HUDEP-2 (cell line): ENCODE results near the gene MFAP5.
A peak's percentile ranks its signal among the peaks of the same experiment; 100 is the strongest.
"Not testable (repeated sequence)": the region's sequence is repeated elsewhere in the genome, so short reads cannot be mapped to it uniquely, and the experiment has no call there.

ENCODE experiments used
- DNase-seq, 76 experiments: peaks; one replicate each; lab custom pipeline; 2025; ENCODE audit not compliant: unreplicated experiment in 76 of 76; lab: John Stamatoyannopoulos, UW

MFAP5 gene

GRCh38 chr12:8635342-8636006, 27.2 kb downstream of the MFAP5 start:
- not testable (repeated sequence) for DNase-seq

- DNase-seq, result no peak
Measured at GRCh38 chr12:8630131-8630530, 32.5 kb downstream of the MFAP5 start.

DNA sequence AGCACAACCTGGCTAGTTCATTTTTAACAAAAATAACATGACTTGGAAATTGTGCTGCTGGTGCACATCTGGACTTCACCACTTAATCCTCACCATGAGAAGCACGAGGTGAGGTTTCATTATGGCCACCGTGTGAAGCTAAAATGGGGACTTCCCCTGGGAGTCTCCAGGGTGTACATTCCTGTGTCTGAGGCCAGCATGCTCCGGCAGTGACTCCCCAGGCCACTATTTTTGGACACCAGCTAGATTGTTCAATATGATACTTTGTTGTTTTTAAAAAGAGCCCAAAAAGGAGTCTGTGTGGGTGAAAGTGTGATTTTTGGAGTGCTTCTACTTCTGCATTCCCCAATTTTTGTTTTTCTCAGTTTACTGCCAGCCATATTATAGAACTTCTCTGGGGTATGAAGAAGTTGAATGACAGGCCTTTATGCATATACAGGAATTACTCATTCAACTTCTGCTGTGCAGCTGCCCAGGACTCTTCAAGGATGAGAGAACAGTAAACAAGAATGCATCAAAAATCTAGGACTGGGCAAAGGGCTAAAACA, 33.1 kb downstream of the MFAP5 start:
- DNase-seq, result no peak

- DNase-seq, result no peak
Measured at GRCh38 chr12:8628731-8629130, 33.9 kb downstream of the MFAP5 start.

- not testable (repeated sequence) for DNase-seq
Measured at GRCh38 chr12:8624750-8625149, 37.9 kb downstream of the MFAP5 start.

- DNase-seq, result no peak
Measured at GRCh38 chr12:8622646-8623045, 40.0 kb downstream of the MFAP5 start.

DNA sequence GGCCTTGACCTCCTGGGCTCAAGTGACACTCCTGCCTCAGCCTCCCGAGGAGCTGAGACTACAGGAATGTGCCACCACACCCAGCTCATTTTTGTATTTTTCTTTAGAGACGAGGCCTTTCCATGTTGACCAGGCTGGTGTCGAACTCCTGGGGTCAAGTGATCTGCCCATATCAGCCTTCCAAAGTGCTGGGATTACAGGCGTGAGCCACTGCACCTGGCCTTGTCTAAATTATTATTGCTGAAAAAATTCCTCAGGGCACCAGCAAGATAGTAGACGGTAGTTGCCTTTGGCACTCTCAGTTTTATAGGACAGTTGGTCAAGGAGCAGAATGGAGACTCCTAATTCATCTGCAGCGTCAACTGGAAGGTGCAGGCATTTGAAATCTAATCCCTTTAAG, 47.4 kb downstream of the MFAP5 start:
- no peak for DNase-seq

DNA sequence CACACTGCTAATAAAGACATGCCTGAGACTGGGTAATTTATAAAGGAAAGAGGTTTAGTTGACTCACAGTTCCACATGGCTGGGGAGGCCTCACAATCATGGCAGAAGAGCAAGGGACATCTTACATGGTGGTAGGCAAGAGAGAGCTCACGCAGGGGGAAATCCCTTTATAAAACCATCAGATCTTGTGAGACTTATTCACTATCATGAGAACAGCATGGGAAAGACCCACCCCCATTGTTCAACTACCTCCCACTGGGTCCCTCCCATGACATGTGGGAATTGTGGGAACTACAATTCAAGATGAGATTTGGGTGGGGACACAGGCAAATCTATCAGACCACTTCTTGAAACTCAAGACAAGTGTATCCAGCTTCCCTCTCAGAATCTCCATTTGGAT, 48.7 kb downstream of the MFAP5 start:
- not testable (repeated sequence) for DNase-seq

DNA sequence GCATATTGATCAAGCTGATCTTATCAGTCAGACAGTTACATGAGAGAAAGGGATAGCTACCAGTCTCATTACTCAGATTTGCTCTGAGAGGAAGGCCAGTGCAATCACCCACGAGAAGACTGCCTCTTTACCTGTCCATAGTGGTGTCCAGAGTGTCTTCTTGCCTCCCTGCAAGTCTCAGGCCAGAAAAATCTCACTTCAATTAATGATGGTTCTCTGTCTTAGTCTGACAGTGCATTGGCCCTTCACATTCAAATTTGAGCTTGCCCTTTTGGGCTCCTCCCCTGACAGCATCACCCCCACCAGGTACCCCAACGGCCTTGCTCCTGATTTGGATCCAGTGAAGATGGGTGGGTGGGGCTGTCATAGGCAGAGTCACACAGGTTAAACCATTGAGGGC, 50.0 kb downstream of the MFAP5 start, which contains the start of gene AICDA:
AICDA (minus strand) TSS at position 231 of the 400 bp plus-strand sequence; CDS start at position 139, 92 bp downstream.
- DNase-seq, result no peak

GRCh38 chr12:8609061-8609570, 53.5 kb downstream of the MFAP5 start:
- DNase-seq, result peak in 19 of 76 experiments; percentile 1 to 26 (median 8)

- DNase-seq, result no peak
Measured at GRCh38 chr12:8606890-8607289, 55.7 kb downstream of the MFAP5 start.

- DNase-seq, result no peak
Measured at GRCh38 chr12:8605057-8605456, 57.6 kb downstream of the MFAP5 start.

DNA sequence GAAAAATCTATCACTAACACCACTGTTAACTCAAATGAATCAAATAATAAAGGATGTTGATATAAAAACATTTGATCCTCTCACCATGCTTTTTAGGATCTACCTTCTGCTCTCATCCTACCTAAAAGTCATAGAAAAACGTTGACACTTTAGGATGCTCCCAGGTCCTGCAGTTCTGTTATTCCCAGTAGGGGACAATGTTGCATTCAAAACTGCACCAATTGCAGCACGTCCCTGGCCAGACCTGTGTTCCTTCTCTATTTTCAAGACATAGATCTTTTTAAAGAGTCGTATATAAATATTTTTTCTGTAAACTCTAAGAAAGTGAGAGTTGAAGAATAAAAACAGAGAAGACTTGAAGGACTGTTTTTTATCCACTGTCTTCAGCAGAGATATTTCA, 58.8 kb downstream of the MFAP5 start:
- no peak for DNase-seq

GRCh38 chr12:8603286-8603685, 59.3 kb downstream of the MFAP5 start:
- no peak for DNase-seq

GRCh38 chr12:8596561-8596960, 66.1 kb downstream of the MFAP5 start:
- no peak for DNase-seq
